Endothelial cell of umbilical vein (primary cell): ENCODE results near the gene APOC1. TPM values are rescaled to one million over a fixed set of nuclear protein-coding genes. Genes with fewer than 3 reads are reported as not detected.

Experiments used
- BruUV-seq: library from RNA; stranded (reverse); fragments of 400-500 nt; replicated peaks from 2 replicates; lab custom pipeline; 2021; lab: Mats Ljungman, UMichigan
- CTCF ChIA-PET: fragments of 300-600, 350-600 bp; sonication (Branson Sonifier 250); formaldehyde crosslinking; loops from one replicate; lab custom pipeline; 2021; ENCODE audit warnings: antibody characterized with exemption, inconsistent platforms; lab: Charles Lee
- POLR2A ChIA-PET: fragments of 300-600, 350-600 bp; sonication (Branson Sonifier 250); formaldehyde crosslinking; loops from one replicate; lab custom pipeline; 2021; ENCODE audit warnings: antibody characterized with exemption, inconsistent platforms; lab: Charles Lee
- DNase-seq: peaks from one replicate; pipeline ENCODE4 v3.0.0-alpha.2; 2011; ENCODE audit warnings: low read depth, low spot score
- FAIRE-seq: peaks from 2 replicates; lab custom pipeline; 2011; peaks lifted over from hg19 to GRCh38; lab: Jason Lieb, UNC
- H2AFZ ChIP-seq: 2 replicates; pipeline ENCODE4 v1.6.0; 2012; ENCODE audit warnings: low read depth, low read length, control low read depth, inconsistent platforms
- H3K27ac ChIP-seq: 2 replicates; pipeline ENCODE4 v1.5.1; 2011; ENCODE audit warnings: low read depth, mild to moderate bottlenecking, control low read depth, low read length, moderate library complexity; ENCODE audit not compliant: insufficient read depth
- H3K27me3 ChIP-seq, 2 experiments: 2 replicates each; pipeline versions ENCODE4 v1.6.0 to v1.6.1; 2011; ENCODE audit warnings: low read length in 2 of 2, mixed read lengths in 1 of 2; ENCODE audit not compliant: control insufficient read depth in 2 of 2, insufficient read depth in 2 of 2
- H3K36me3 ChIP-seq, 2 experiments: 2 replicates in 1 of 2; 3 replicates in 1 of 2; pipeline ENCODE4 v1.5.1; 2011; ENCODE audit warnings: low read length in 2 of 2, mild to moderate bottlenecking in 1 of 2, moderate library complexity in 1 of 2; ENCODE audit not compliant: control insufficient read depth in 2 of 2, insufficient read depth in 2 of 2; ENCODE audit errors: extremely low read depth in 1 of 2
- H3K4me1 ChIP-seq: 3 replicates; pipeline ENCODE4 v1.5.1; 2011; ENCODE audit warnings: mild to moderate bottlenecking, low read length; ENCODE audit not compliant: control insufficient read depth, insufficient read depth; ENCODE audit errors: extremely low read depth
- H3K4me2 ChIP-seq: 2 replicates; pipeline ENCODE4 v1.6.1; 2011; ENCODE audit warnings: low read length, control low read depth, mixed read lengths; ENCODE audit not compliant: insufficient read depth
- H3K4me3 ChIP-seq, 3 experiments: fragments of 200-600 bp in 1 of 3; sonication (generic), shearing (Covaris generic) in 1 of 3; replicated peaks in 1 of 3; 2 replicates each; pipeline ENCODE4 v1.5.1; 2011 to 2016; ENCODE audit warnings: control low read depth in 3 of 3, low read length in 3 of 3, mild to moderate bottlenecking in 2 of 3, inconsistent platforms in 1 of 3, low read depth in 1 of 3, moderate library complexity in 1 of 3; ENCODE audit not compliant: insufficient read depth in 1 of 3
- H3K79me2 ChIP-seq: 2 replicates; pipeline ENCODE4 v1.6.0; 2012; ENCODE audit warnings: low read length, inconsistent platforms; ENCODE audit not compliant: control insufficient read depth, insufficient read depth
- H3K9ac ChIP-seq: replicated peaks from 2 replicates; pipeline ENCODE3; 2011; ENCODE audit warnings: low read length, control low read depth; ENCODE audit not compliant: insufficient read depth; ENCODE audit errors: extremely low read depth
- H3K9me1 ChIP-seq: replicated peaks from 3 replicates; pipeline ENCODE4 v1.6.0; 2011; ENCODE audit warnings: mild to moderate bottlenecking, low read length; ENCODE audit not compliant: control insufficient read depth, insufficient read depth; ENCODE audit errors: extremely low read depth
- H3K9me3 ChIP-seq: replicated peaks from 2 replicates; pipeline ENCODE4 v1.5.1; 2012; ENCODE audit warnings: low read length, inconsistent platforms; ENCODE audit not compliant: control insufficient read depth, insufficient read depth
- H4K20me1 ChIP-seq: replicated peaks from 2 replicates; pipeline ENCODE3; 2011; ENCODE audit warnings: mild to moderate bottlenecking, low read length; ENCODE audit not compliant: control insufficient read depth, insufficient read depth; ENCODE audit errors: extremely low read depth
- EZH2 ChIP-seq: IDR thresholded peaks from 2 replicates; pipeline ENCODE4 v1.6.1; 2012; ENCODE audit warnings: borderline replicate concordance, low read depth, mild to moderate bottlenecking, moderate library complexity, low read length, inconsistent platforms; ENCODE audit not compliant: severe bottlenecking
- FOS ChIP-seq: IDR thresholded peaks from 2 replicates; pipeline ENCODE4 v1.6.1; 2011; ENCODE audit warnings: mild to moderate bottlenecking, low read length, moderate library complexity, borderline replicate concordance; ENCODE audit not compliant: insufficient read depth
- GATA2 ChIP-seq: IDR thresholded peaks from 2 replicates; pipeline ENCODE4 v1.7.0; 2011; ENCODE audit warnings: low read depth, mild to moderate bottlenecking, moderate library complexity, mixed read lengths, low read length; ENCODE audit not compliant: insufficient read length, insufficient read depth
- JUN ChIP-seq: IDR thresholded peaks from 2 replicates; pipeline ENCODE4 v1.6.1; 2011; ENCODE audit warnings: borderline replicate concordance, low read depth; ENCODE audit not compliant: insufficient read length, insufficient read depth
- MYC ChIP-seq: IDR thresholded peaks from one replicate; pipeline ENCODE4 v1.6.1; 2011; ENCODE audit warnings: mild to moderate bottlenecking, low read depth, low read length
- POLR2A ChIP-seq: IDR thresholded peaks from 2 replicates; pipeline ENCODE4 v1.6.1; 2012; ENCODE audit warnings: low read depth, mild to moderate bottlenecking, control low read depth, low read length
- POLR2AphosphoS5 ChIP-seq: IDR thresholded peaks from 2 replicates; pipeline ENCODE4 v1.6.1; 2012; ENCODE audit warnings: low read depth, mild to moderate bottlenecking, control low read depth, low read length, moderate library complexity; ENCODE audit not compliant: insufficient read depth
- dilution Hi-C: fragments of 300-500 bp; cut with MboI; formaldehyde crosslinking; loops from one replicate; pipeline ENCODE4 v1.15.0; 2019; ENCODE audit warnings: low sequenced_read_pairs; ENCODE audit not compliant: extremely low pct_ligation_motif_present
- intact Hi-C: fragments of 100-400 bp; cut with micrococcal nuclease; formaldehyde crosslinking; loops from one replicate; pipeline ENCODE4 v1.10.0; 2022
- polyA plus RNA-seq, 4 experiments: library from polyadenylated mRNA; depleted of rRNA in 3 of 4; stranded (reverse) in 3 of 4; unstranded in 1 of 4; fragments of >200 nt; gene quantifications; 2 replicates each; pipeline versions ENCODE4 v1.2.1 to v1.2.3, GENCODE V29; 2011 to 2012; ENCODE audit warnings: missing spikeins in 1 of 4
- total RNA-seq: library from RNA; stranded (reverse); gene quantifications from 2 replicates; pipeline ENCODE4 v1.2.3, GENCODE V29; 2021
- TF ChIP-seq, protein P1 (sequence below), 2 donors: IDR thresholded peaks; 1 replicate in 1 of 2; 2 replicates in 1 of 2; pipeline ENCODE4 v1.5.1; 2011; ENCODE audit warnings: low read length in 2 of 2, mild to moderate bottlenecking in 2 of 2, moderate library complexity in 2 of 2, control low read depth in 1 of 2, inconsistent platforms in 1 of 2, low read depth in 1 of 2; ENCODE audit not compliant: insufficient read depth in 1 of 2; ENCODE audit errors: extremely low read depth in 1 of 2
- TF ChIP-seq, protein P2 (sequence below): IDR thresholded peaks from 2 replicates; pipeline ENCODE4 v1.6.1; 2011; ENCODE audit not compliant: insufficient read depth, insufficient read length

The APOC1 gene
- total and polyA plus RNA-seq, 2 donors (not counting 3 experiments of a cell fraction or from before 2014, with no cell fraction given), result 5.0 to 18.5 TPM

GRCh38 chr19:44908074-44908835, 6.2 kb upstream of the APOC1 start:
- Histone ChIP-seq H3K4me3 (no peak overlapping the region), H2AFZ (no peak overlapping the region), H3K79me2 (no peaks in the 10 kb centered on the region), H3K9ac (no peak overlapping the region), H4K20me1 (no peaks in the 10 kb centered on the region), H3K9me3 (no peaks in the 10 kb centered on the region), H3K9me1 (no peaks in the 10 kb centered on the region), H3K27me3 (peaks cover 9 to 11% of the 10 kb centered on the region in 2 experiments), H3K36me3 (no peaks in the 10 kb centered on the region), H3K27ac (no peak overlapping the region), H3K4me2 (no peak overlapping the region), H3K4me1 (peaks cover 9% of the 10 kb centered on the region)
- DNase-seq (no peak), FAIRE-seq (no peak)
- CTCF ChIA-PET, result interaction anchor here (1.8 kb wide), 1 partner anchor 44 kb away, joined by 7 read pairs; no protein-coding TSS in a partner anchor
- TF ChIP-seq GATA2 (no peak), POLR2A (no peak), EZH2 (no peak), JUN (no peak), MYC (no peak), POLR2AphosphoS5 (no peak), FOS (no peak)
- TF ChIP-seq, protein P1, sequence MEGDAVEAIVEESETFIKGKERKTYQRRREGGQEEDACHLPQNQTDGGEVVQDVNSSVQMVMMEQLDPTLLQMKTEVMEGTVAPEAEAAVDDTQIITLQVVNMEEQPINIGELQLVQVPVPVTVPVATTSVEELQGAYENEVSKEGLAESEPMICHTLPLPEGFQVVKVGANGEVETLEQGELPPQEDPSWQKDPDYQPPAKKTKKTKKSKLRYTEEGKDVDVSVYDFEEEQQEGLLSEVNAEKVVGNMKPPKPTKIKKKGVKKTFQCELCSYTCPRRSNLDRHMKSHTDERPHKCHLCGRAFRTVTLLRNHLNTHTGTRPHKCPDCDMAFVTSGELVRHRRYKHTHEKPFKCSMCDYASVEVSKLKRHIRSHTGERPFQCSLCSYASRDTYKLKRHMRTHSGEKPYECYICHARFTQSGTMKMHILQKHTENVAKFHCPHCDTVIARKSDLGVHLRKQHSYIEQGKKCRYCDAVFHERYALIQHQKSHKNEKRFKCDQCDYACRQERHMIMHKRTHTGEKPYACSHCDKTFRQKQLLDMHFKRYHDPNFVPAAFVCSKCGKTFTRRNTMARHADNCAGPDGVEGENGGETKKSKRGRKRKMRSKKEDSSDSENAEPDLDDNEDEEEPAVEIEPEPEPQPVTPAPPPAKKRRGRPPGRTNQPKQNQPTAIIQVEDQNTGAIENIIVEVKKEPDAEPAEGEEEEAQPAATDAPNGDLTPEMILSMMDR (IDR thresholded peaks at IDR 0.05; ENCODE audit: extremely low read depth in 1 of 2, insufficient read depth in 1 of 2, low read depth in 1 of 2, low read length in 2 of 2), result no peak
- TF ChIP-seq, protein P2, sequence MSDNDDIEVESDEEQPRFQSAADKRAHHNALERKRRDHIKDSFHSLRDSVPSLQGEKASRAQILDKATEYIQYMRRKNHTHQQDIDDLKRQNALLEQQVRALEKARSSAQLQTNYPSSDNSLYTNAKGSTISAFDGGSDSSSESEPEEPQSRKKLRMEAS, result no peak
- intact Hi-C loops (no loop called here), dilution Hi-C loops (no loop called here)
- BruUV-seq, result no TSS peak
- POLR2A ChIA-PET, result interaction anchor here (0.6 kb wide), 1 partner anchor 758 kb away, joined by 5 read pairs; no protein-coding TSS in a partner anchor
